IMR-90 (cell line): ENCODE data around the gene FAT2. TPM values are rescaled to one million over a fixed set of nuclear protein-coding genes. Genes with fewer than 3 reads are reported as not detected.

Experiments used
- ATAC-seq: fragments of 200-7000 bp; cut with Tn5 transposase; 2 replicates; pipeline ENCODE4 v1.9.1; 2020; ENCODE audit warnings: low read depth, mild to moderate bottlenecking, moderate library complexity
- BruUV-seq: library from RNA; stranded (reverse); fragments of 400-500 nt; replicated peaks from 2 replicates; lab custom pipeline; 2021; lab: Mats Ljungman, UMichigan
- CTCF ChIA-PET: fragments of 300-600 bp; formaldehyde crosslinking; extraction: SDS; loops from one replicate; lab custom pipeline; 2021; ENCODE audit warnings: antibody characterized with exemption; lab: Yijun Ruan, JAX
- POLR2A ChIA-PET: fragments of 300-600 bp; sonication (Branson Sonifier 250); formaldehyde crosslinking; loops from one replicate; lab custom pipeline; 2022; ENCODE audit warnings: antibody characterized with exemption; ENCODE audit not compliant: unreplicated experiment; lab: Charles Lee
- DNase-seq: peaks from one replicate; pipeline ENCODE4 v3.0.0; 2013
- H2AFZ ChIP-seq: replicated peaks from 2 replicates; pipeline ENCODE3; 2013; ENCODE audit warnings: low read length, mild to moderate bottlenecking; ENCODE audit not compliant: poor library complexity
- H2AK5ac ChIP-seq: 2 replicates; pipeline ENCODE4 v1.6.1; 2013; ENCODE audit warnings: low read depth, low read length, inconsistent platforms
- H2AK9ac ChIP-seq: replicated peaks from 2 replicates; pipeline ENCODE3; 2013; ENCODE audit warnings: mild to moderate bottlenecking, low read depth, low read length, moderate library complexity; ENCODE audit not compliant: poor library complexity
- H2BK120ac ChIP-seq: 2 replicates; pipeline ENCODE4 v1.6.1; 2013; ENCODE audit warnings: low read depth, low read length, inconsistent platforms
- H2BK15ac ChIP-seq: 3 replicates; pipeline ENCODE4 v1.6.1; 2013; ENCODE audit warnings: low read depth, low read length, inconsistent platforms
- H2BK20ac ChIP-seq: 2 replicates; pipeline ENCODE4 v1.6.1; 2013; ENCODE audit warnings: low read depth, mild to moderate bottlenecking, inconsistent platforms, low read length, moderate library complexity
- H2BK5ac ChIP-seq: 2 replicates; pipeline ENCODE4 v1.6.1; 2013; ENCODE audit warnings: mild to moderate bottlenecking, low read depth, low read length, inconsistent platforms; ENCODE audit not compliant: poor library complexity, severe bottlenecking
- H3K14ac ChIP-seq: replicated peaks from 2 replicates; pipeline ENCODE4 v1.6.1; 2013; ENCODE audit warnings: low read depth, low read length, inconsistent platforms
- H3K18ac ChIP-seq: 2 replicates; pipeline ENCODE4 v1.6.1; 2013; ENCODE audit warnings: low read depth, low read length, control low read depth
- H3K23ac ChIP-seq: 2 replicates; pipeline ENCODE4 v1.6.1; 2013; ENCODE audit warnings: low read depth, low read length, inconsistent platforms
- H3K27ac ChIP-seq: 2 replicates; pipeline ENCODE4 v1.5.1; 2013; ENCODE audit warnings: mild to moderate bottlenecking, control low read depth, low read length; ENCODE audit not compliant: insufficient read depth
- H3K27me3 ChIP-seq: 2 replicates; pipeline ENCODE4 v1.6.1; 2013; ENCODE audit warnings: low read length; ENCODE audit not compliant: control insufficient read depth, insufficient read depth
- H3K36me3 ChIP-seq: 2 replicates; pipeline ENCODE4 v1.6.1; 2013; ENCODE audit warnings: low read length, mixed read lengths; ENCODE audit not compliant: control insufficient read depth, insufficient read depth
- H3K4ac ChIP-seq: 2 replicates; pipeline ENCODE4 v1.6.1; 2013; ENCODE audit warnings: low read depth, low read length, inconsistent platforms
- H3K4me1 ChIP-seq: 2 replicates; pipeline ENCODE4 v1.6.1; 2013; ENCODE audit warnings: low read length, mixed read lengths; ENCODE audit not compliant: control insufficient read depth, insufficient read depth
- H3K4me2 ChIP-seq: 2 replicates; pipeline ENCODE4 v1.6.1; 2013; ENCODE audit warnings: low read depth, mild to moderate bottlenecking, control low read depth, low read length, moderate library complexity
- H3K4me3 ChIP-seq: 2 replicates; pipeline ENCODE4 v1.5.1; 2013; ENCODE audit warnings: low read depth, mild to moderate bottlenecking, control low read depth, low read length, moderate library complexity; ENCODE audit not compliant: insufficient read depth
- H3K56ac ChIP-seq: 2 replicates; pipeline ENCODE4 v1.6.1; 2013; ENCODE audit warnings: low read length, inconsistent platforms; ENCODE audit not compliant: insufficient read depth; ENCODE audit errors: extremely low read depth
- H3K79me1 ChIP-seq, 2 experiments: 2 replicates each; pipeline ENCODE4 v1.6.1; 2013; ENCODE audit warnings: low read length in 2 of 2, inconsistent platforms in 1 of 2, low read depth in 1 of 2
- H3K9ac ChIP-seq: 2 replicates; pipeline ENCODE4 v1.6.1; 2013; ENCODE audit warnings: low read depth, low read length, control low read depth
- H3K9me1 ChIP-seq: 2 replicates; pipeline ENCODE4 v1.6.1; 2013; ENCODE audit warnings: low read length, inconsistent platforms; ENCODE audit not compliant: insufficient read depth
- H3K9me3 ChIP-seq: 2 replicates; pipeline ENCODE4 v1.6.1; 2013; ENCODE audit warnings: low read length; ENCODE audit not compliant: control insufficient read depth, insufficient read depth
- H4K20me1 ChIP-seq: 2 replicates; pipeline ENCODE4 v1.6.1; 2013; ENCODE audit warnings: low read length, inconsistent platforms; ENCODE audit not compliant: insufficient read depth
- H4K5ac ChIP-seq: 2 replicates; pipeline ENCODE4 v1.6.1; 2013; ENCODE audit warnings: mild to moderate bottlenecking, low read depth, low read length, control low read depth
- H4K8ac ChIP-seq, 2 experiments: 2 replicates each; pipeline ENCODE4 v1.6.1; 2013; ENCODE audit warnings: low read depth in 2 of 2, low read length in 2 of 2, control low read depth in 1 of 2, inconsistent platforms in 1 of 2
- H4K91ac ChIP-seq: 2 replicates; pipeline ENCODE4 v1.6.1; 2013; ENCODE audit warnings: low read depth, low read length, inconsistent platforms; ENCODE audit not compliant: insufficient read depth
- BHLHE40 ChIP-seq: fragments of 150-350 bp; IDR thresholded peaks from 2 replicates; pipeline ENCODE4 v1.6.1; 2016; ENCODE audit warnings: mild to moderate bottlenecking, low read depth, low read length
- CEBPB ChIP-seq: IDR thresholded peaks from 2 replicates; pipeline ENCODE4 v1.6.1; 2012; ENCODE audit warnings: low read depth, low read length, improper control_type of control experiment
- CHD1 ChIP-seq: IDR thresholded peaks from 2 replicates; pipeline ENCODE4 v1.6.1; 2012; ENCODE audit warnings: low read depth, low read length, improper control_type of control experiment
- FOS ChIP-seq: fragments of 150-350 bp; IDR thresholded peaks from 2 replicates; pipeline ENCODE4 v1.6.1; 2016; ENCODE audit warnings: low read depth, low read length
- MAFK ChIP-seq: IDR thresholded peaks from 2 replicates; pipeline ENCODE4 v1.6.1; 2012; ENCODE audit warnings: low read depth, low read length, improper control_type of control experiment
- MAZ ChIP-seq: IDR thresholded peaks from 2 replicates; pipeline ENCODE4 v1.6.1; 2012; ENCODE audit warnings: low read depth, mild to moderate bottlenecking, low read length, improper control_type of control experiment, moderate library complexity, borderline replicate concordance
- MXI1 ChIP-seq: IDR thresholded peaks from 2 replicates; pipeline ENCODE4 v1.6.1; 2012; ENCODE audit warnings: low read depth, mild to moderate bottlenecking, low read length, moderate library complexity, borderline replicate concordance
- NFE2L2 ChIP-seq: fragments of 150-350 bp; IDR thresholded peaks from 2 replicates; pipeline ENCODE4 v1.6.1; 2016; ENCODE audit warnings: low read depth, mild to moderate bottlenecking, low read length
- POLR2A ChIP-seq: IDR thresholded peaks from 2 replicates; pipeline ENCODE4 v1.6.1; 2012; ENCODE audit warnings: mild to moderate bottlenecking, low read depth, low read length
- RAD21 ChIP-seq: IDR thresholded peaks from 2 replicates; pipeline ENCODE4 v1.6.1; 2012; ENCODE audit warnings: low read length, improper control_type of control experiment
- RCOR1 ChIP-seq: IDR thresholded peaks from 2 replicates; pipeline ENCODE4 v1.6.1; 2012; ENCODE audit warnings: mild to moderate bottlenecking, low read length, improper control_type of control experiment; ENCODE audit not compliant: insufficient replicate concordance
- RFX5 ChIP-seq: IDR thresholded peaks from 2 replicates; pipeline ENCODE4 v1.8.0; 2012; ENCODE audit warnings: low read depth, mild to moderate bottlenecking, low read length, moderate library complexity
- SMC3 ChIP-seq: fragments of 150-350 bp; IDR thresholded peaks from 2 replicates; pipeline ENCODE4 v1.6.1; 2016; ENCODE audit warnings: low read depth, mild to moderate bottlenecking, antibody characterized with exemption, low read length, moderate library complexity
- WGBS, 2 experiments: methylation state at CpG; one replicate each; pipeline versions ENCODE4 v1.1.5 to v1.1.7; 2013; ENCODE audit warnings: missing lambda C conversion rate in 2 of 2; ENCODE audit not compliant: insufficient read length in 1 of 2; ENCODE audit errors: extremely low coverage in 2 of 2; 5-methylcytosine and 5-hydroxymethylcytosine counted together
- dilution Hi-C: fragments of 300-500 bp; cut with HindIII; formaldehyde crosslinking; loops from one replicate; pipeline ENCODE4 v1.14.3; 2018; ENCODE audit warnings: low sequenced_read_pairs; ENCODE audit not compliant: unreplicated experiment
- in situ Hi-C: fragments of 300-500 bp; cut with MboI; formaldehyde crosslinking; loops from 3 replicates; pipeline ENCODE4 v1.14.3; 2019; ENCODE audit warnings: low sequenced_read_pairs, inconsistent platforms, mixed read lengths
- intact Hi-C: fragments of 100-400 bp; cut with micrococcal nuclease; formaldehyde crosslinking; loops from 2 replicates; pipeline ENCODE4 v1.10.0; 2022
- polyA plus RNA-seq, 3 experiments: library from polyadenylated mRNA; depleted of rRNA; stranded (reverse); fragments of >200 nt; gene quantifications; 2 replicates each; pipeline ENCODE4 v1.2.3, GENCODE V29; 2012; ENCODE audit warnings: low replicate concordance in 1 of 3
- total RNA-seq: library from RNA; depleted of rRNA; stranded (reverse); fragments of >200 nt; gene quantifications from 2 replicates; pipeline ENCODE4 v1.2.3, GENCODE V29; 2012
- TF ChIP-seq, protein P1 (sequence below): fragments of 150-350 bp; IDR thresholded peaks from 2 replicates; pipeline ENCODE4 v1.6.1; 2017; ENCODE audit warnings: mild to moderate bottlenecking, antibody characterized with exemption, low read length, low read depth
- TF ChIP-seq, protein P2 (sequence below): conservative IDR thresholded peaks from 2 replicates; pipeline ENCODE4 v1.5.1; 2012; ENCODE audit warnings: mild to moderate bottlenecking, low read depth, low read length, improper control_type of control experiment
- TF ChIP-seq, protein P3 (sequence below): fragments of 150-350 bp; IDR thresholded peaks from 2 replicates; pipeline ENCODE4 v1.6.1; 2016; ENCODE audit warnings: low read depth, mild to moderate bottlenecking, low read length, moderate library complexity, borderline replicate concordance

Gene FAT2
- total and polyA plus RNA-seq, 2 of the 4 experiments (the other 2 are of a cell fraction), result under 0.01 to 0.03 TPM

DNA sequence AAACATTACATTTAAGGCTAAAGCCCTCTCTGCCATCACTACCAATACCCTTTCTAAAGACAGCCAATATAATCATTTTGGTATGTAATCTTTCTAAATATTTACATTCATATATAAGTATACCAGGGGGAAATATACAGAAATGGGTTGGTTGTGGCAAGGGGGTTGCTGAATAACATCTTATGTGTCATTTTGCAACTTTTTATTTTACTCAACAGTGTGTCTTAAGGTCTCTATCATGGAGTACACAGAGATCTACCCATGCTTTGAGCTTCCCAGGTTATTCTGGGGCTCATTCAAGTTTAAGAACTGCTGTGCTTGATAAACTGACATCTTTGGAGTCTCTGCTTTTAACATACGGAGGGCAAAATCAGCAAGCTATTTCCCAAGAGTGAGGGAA, 7.4 kb upstream of the FAT2 start:
- Histone ChIP-seq H4K91ac (no peak overlapping the region), H2AFZ (no peak overlapping the region), H2BK15ac (no peak overlapping the region), H3K18ac (no peak overlapping the region), H3K27me3 (peaks cover 3% of the 10 kb centered on the region; the same call in 1 of the 2 replicates), H2AK5ac (no peak overlapping the region), H3K27ac (no peak overlapping the region), H3K14ac (no peak overlapping the region), H3K4me2 (no peak overlapping the region), H2AK9ac (no peak overlapping the region), H3K79me1 (no peaks in the 10 kb centered on the region), H3K56ac (no peak overlapping the region), H3K4ac (no peak overlapping the region), H3K9me3 (no peaks in the 10 kb centered on the region), H3K9ac (no peak overlapping the region), H2BK5ac (no peak overlapping the region), H4K5ac (no peak overlapping the region), H3K4me1 (no peaks in the 10 kb centered on the region), H3K36me3 (no peaks in the 10 kb centered on the region), H3K9me1 (no peaks in the 10 kb centered on the region), H2BK120ac (no peak overlapping the region), H4K8ac (no peak overlapping the region), H3K23ac (no peak overlapping the region), H4K20me1 (no peaks in the 10 kb centered on the region), H3K4me3 (no peak overlapping the region), H2BK20ac (no peak overlapping the region)
- WGBS, 2 experiments, result no CpG with 5 or more reads among the region's 1 CpG
- TF ChIP-seq CHD1, result no peak
- no peak for TF ChIP-seq RFX5
- TF ChIP-seq NFE2L2, result no peak
- TF ChIP-seq RAD21, result no peak
- no peak for TF ChIP-seq FOS
- no peak for TF ChIP-seq POLR2A
- no peak for TF ChIP-seq BHLHE40
- no peak for TF ChIP-seq RCOR1
- TF ChIP-seq MXI1, result no peak
- TF ChIP-seq SMC3, result no peak
- TF ChIP-seq, protein P1, sequence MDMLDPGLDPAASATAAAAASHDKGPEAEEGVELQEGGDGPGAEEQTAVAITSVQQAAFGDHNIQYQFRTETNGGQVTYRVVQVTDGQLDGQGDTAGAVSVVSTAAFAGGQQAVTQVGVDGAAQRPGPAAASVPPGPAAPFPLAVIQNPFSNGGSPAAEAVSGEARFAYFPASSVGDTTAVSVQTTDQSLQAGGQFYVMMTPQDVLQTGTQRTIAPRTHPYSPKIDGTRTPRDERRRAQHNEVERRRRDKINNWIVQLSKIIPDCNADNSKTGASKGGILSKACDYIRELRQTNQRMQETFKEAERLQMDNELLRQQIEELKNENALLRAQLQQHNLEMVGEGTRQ, result no peak
- TF ChIP-seq, protein P2, sequence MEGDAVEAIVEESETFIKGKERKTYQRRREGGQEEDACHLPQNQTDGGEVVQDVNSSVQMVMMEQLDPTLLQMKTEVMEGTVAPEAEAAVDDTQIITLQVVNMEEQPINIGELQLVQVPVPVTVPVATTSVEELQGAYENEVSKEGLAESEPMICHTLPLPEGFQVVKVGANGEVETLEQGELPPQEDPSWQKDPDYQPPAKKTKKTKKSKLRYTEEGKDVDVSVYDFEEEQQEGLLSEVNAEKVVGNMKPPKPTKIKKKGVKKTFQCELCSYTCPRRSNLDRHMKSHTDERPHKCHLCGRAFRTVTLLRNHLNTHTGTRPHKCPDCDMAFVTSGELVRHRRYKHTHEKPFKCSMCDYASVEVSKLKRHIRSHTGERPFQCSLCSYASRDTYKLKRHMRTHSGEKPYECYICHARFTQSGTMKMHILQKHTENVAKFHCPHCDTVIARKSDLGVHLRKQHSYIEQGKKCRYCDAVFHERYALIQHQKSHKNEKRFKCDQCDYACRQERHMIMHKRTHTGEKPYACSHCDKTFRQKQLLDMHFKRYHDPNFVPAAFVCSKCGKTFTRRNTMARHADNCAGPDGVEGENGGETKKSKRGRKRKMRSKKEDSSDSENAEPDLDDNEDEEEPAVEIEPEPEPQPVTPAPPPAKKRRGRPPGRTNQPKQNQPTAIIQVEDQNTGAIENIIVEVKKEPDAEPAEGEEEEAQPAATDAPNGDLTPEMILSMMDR, result no peak
- no peak for TF ChIP-seq MAZ
- no peak for TF ChIP-seq MAFK
- TF ChIP-seq CEBPB, result no peak
- TF ChIP-seq, protein P3, sequence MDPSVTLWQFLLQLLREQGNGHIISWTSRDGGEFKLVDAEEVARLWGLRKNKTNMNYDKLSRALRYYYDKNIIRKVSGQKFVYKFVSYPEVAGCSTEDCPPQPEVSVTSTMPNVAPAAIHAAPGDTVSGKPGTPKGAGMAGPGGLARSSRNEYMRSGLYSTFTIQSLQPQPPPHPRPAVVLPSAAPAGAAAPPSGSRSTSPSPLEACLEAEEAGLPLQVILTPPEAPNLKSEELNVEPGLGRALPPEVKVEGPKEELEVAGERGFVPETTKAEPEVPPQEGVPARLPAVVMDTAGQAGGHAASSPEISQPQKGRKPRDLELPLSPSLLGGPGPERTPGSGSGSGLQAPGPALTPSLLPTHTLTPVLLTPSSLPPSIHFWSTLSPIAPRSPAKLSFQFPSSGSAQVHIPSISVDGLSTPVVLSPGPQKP, result no peak
- ATAC-seq (no peak), DNase-seq (no peak)
- in situ Hi-C loops (no loop called here), intact Hi-C loops (no loop called here), dilution Hi-C loops (no loop called here)
- ChIA-PET CTCF (no interaction called here), POLR2A (no interaction called here)
- no TSS peak for BruUV-seq
